ENCODE measurements around the gene ARMH2.
"Not testable (repeated sequence)": the region's sequence is repeated elsewhere in the genome, so short reads cannot be mapped to it uniquely, and the experiment has no call there.

Gene ARMH2

GRCh38 chr6:24761851-24762250 is 36.9 kb downstream of the ARMH2 start:
- DNase-seq, result no peak

- DNase-seq, result no peak
Measured at GRCh38 chr6:24761193-24761835, 37.4 kb downstream of the ARMH2 start.

GRCh38 chr6:24760210-24760609 is 38.5 kb downstream of the ARMH2 start:
- no peak for DNase-seq

GRCh38 chr6:24759718-24760117 is 39.0 kb downstream of the ARMH2 start:
- no peak for DNase-seq

GRCh38 chr6:24757611-24758010 is 41.1 kb downstream of the ARMH2 start:
- no peak for DNase-seq

GRCh38 chr6:24755279-24755678 is 43.4 kb downstream of the ARMH2 start:
- DNase-seq, result no peak

GRCh38 chr6:24754378-24754777 is 44.3 kb downstream of the ARMH2 start:
- DNase-seq, result not testable (repeated sequence)

GRCh38 chr6:24753545-24753944 is 45.2 kb downstream of the ARMH2 start:
- DNase-seq, result no peak

- no peak for DNase-seq
Measured at GRCh38 chr6:24752917-24753492, 45.7 kb downstream of the ARMH2 start.

GRCh38 chr6:24752503-24752902 is 46.2 kb downstream of the ARMH2 start:
- DNase-seq, result no peak

GRCh38 chr6:24750878-24751277 is 47.8 kb downstream of the ARMH2 start:
- not testable (repeated sequence) for DNase-seq

GRCh38 chr6:24749297-24749696 is 49.4 kb downstream of the ARMH2 start:
- no peak for DNase-seq

Measured in DMS79 (cell line).